Stimulated activated naive CD4-positive, alpha-beta T cell treated with Interleukin-2 at 50 U/mL for 16 hours (primary cell): ENCODE data around the gene GLS.
"Not testable (repeated sequence)": the region's sequence is repeated elsewhere in the genome, so short reads cannot be mapped to it uniquely, and the experiment has no call there.

Experiments used
- DNase-seq: peaks from one replicate; lab custom pipeline; 2025; lab: John Stamatoyannopoulos, UW

Gene GLS

GRCh38 chr2:190856985-190857384 lies 23.6 kb upstream of the GLS start:
- DNase-seq = no peak

GRCh38 chr2:190858817-190859216 lies 21.8 kb upstream of the GLS start:
- no peak for DNase-seq

GRCh38 chr2:190859347-190860297 lies 21.0 kb upstream of the GLS start:
- DNase-seq = no peak

- DNase-seq = no peak
Measured at GRCh38 chr2:190860985-190861680, 19.5 kb upstream of the GLS start.

DNA sequence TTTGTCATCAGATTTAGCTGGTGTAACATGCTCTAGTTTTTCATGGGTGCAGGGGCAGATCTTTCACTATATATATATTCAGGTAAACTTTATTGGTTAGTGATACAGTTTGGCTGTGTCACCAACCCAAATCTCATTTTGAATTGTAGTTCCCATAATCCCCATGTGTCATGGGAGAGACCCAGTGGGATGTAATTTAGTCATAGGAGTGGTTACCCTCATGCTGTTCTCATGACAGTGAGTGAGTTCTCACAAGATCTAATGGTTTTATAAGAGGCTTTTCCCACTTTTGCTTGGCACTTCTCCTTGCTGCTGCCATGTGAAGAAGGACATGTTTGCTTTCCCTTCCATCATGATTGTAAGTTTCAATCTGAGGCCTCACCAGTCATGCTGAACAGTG lies 18.5 kb upstream of the GLS start:
- DNase-seq = not testable (repeated sequence)

- DNase-seq = no peak
Measured at GRCh38 chr2:190862571-190862991, 18.0 kb upstream of the GLS start.

DNA sequence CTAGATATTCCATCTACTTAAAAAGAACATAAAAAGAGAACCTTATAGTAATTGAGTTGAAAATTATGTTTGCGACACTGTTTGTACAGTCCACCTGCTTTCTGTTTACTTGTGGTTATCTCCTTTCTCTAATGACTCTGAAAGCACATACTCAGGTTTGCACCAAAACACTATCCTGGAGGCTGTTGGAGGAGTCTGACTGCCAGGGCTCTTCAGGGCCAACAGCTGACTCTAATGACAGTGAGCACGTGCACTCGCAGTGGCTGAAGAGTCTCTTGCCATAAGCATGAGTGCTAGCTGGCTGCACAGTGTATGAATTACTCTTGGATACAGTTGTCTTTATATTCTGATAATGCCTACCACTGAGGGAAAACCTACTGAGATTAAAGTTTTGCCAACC lies 16.7 kb upstream of the GLS start:
- no peak for DNase-seq

DNA sequence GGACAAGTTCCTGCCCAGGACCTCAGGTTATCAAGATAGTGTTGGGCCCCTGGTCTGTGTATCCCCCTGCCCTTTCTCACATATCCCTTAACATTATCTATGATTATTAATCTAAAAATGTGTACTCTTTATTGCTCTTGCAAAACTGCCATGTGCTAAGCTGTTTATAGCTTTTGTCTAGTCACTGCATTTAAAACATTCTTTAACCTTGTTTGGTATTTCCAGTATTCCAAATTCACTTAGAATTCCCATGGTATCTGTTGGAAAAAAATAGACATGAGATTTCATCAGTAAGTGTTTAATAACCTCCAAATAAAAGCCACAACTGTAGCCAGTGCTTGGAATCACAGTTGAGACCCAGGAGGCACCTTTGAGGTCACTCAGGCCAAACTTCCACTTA lies 16.2 kb upstream of the GLS start:
- no peak for DNase-seq

GRCh38 chr2:190867212-190867611 lies 13.4 kb upstream of the GLS start:
- no peak for DNase-seq

GRCh38 chr2:190867832-190868231 lies 12.8 kb upstream of the GLS start:
- DNase-seq = no peak

GRCh38 chr2:190869721-190870120 lies 10.9 kb upstream of the GLS start:
- DNase-seq = no peak

DNA sequence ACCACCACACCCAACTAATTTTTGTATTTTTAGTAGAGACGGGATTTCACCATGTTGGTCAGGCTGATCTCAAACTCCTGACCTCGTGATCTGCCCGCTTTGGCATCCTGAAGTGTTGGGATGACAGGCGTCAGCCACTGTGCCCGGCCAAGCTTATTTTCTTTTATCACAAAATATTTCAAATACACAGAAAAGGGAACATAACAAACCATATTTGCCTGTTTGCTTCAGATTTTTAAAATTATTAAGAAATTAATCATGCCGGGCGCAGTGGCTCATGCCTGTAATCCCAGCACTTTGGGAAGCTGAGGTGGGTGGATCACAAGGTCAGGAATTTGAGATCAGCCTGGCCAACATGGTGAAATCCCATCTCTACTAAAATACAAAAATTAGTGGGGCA lies 7.2 kb upstream of the GLS start:
- DNase-seq = not testable (repeated sequence)

GRCh38 chr2:190875891-190876290 lies 4.7 kb upstream of the GLS start:
- DNase-seq = no peak

- DNase-seq = no peak
Measured at GRCh38 chr2:190876631-190877030, 4.0 kb upstream of the GLS start.

DNA sequence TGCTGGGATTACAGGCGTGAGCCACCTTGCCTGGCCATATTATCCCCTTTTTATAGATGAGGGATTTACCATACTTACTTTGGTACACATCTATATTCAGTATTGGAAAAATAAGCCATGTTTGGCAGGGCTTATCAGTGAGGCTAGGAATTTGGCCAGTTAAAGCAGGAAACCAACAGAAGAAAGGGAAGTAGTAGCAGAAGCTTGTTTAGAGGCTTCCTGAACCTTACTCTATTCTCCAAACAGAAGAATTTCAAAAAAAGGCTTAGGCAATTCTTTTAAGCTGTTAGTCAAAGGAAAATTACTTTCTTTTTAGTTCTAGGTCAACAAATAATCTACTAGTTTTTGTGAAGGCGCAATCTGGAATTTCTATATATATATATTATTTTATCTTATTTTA lies 3.2 kb upstream of the GLS start:
- DNase-seq = no peak

DNA sequence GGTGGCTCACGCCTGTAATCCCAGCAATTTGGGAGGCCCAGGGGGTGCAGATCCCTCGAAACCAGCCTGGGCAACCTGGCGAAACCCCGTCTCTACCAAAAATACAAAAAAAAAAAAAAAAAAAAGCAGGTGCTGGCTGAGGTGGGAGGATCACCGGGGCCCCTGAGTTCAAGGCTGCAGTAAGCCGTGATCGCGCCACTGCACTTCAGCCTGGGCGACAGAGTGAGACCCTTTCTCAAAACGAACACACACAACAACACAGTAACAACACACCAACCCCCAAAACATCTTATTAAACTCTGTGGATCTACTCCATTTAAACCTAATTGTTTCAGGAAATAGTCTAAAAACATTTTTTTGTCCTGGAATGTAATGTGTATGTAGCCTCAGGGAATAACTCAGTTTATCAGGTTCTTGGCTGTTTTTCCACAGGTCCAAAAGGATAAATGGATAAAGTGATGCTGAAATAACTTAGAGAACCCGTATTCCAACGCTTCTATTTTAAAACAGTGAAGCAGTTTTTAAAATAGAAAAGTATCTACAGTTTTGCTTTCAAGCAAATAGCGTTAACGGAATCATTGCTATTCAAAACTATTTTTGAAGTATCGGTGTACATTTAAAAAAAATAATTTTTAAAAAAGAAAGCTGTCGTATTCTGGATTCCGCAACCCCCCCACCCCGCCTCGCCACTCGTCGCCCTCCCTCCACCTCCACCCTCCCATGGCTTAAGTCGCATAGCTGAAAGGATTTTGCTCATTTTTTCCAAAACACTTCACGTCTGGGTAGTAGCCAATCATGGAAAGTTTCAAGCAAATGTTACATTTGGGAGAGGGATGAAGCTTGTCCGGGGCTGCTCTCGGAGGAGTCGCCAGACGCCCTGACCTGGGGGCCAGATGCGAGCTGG lies 895 bp upstream of the GLS start:
- peak; percentile 44 for DNase-seq

GRCh38 chr2:190881084-190881597 lies 520 bp downstream of the GLS start:
- DNase-seq = no peak

- DNase-seq = peak; percentile 79
Measured at GRCh38 chr2:190881598-190882410, 1.2 kb downstream of the GLS start.

DNA sequence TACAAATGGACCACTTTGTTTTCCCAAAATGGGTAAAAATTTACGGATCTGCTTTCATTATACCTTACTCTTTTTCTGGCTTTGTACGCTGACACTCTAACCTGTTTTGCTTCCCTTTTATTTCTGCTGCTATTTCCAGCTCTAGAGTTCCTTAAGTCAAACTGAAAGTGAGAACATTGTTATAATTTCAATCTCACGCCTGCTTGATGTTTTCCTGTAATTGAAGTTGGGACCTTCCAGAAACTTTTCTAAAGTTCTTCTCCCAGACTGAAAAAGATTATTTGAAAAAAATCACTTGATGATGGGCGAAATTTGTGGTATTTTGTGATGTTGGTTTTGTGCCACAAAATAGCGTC lies 1.8 kb downstream of the GLS start:
- DNase-seq = no peak

- DNase-seq = no peak
Measured at GRCh38 chr2:190882856-190883582, 2.4 kb downstream of the GLS start.

DNA sequence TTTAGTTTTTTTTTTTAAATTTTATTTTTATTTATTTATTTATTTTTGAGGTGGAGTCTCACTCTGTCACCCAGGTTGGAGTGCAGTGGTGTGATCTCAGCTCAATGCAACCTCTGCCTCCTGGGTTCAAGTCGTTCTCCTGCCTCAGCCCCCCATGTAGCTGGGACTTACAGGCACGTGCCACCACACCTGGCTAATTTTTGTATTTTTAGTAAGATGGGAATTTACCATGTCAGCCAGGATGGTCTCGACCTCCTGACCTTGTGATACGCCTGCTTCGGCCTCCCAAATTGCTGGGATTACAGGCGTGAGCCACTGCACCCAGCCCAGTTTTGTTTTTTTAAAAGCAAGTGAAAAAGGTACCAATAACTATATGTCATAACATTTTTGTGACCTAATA lies 5.2 kb downstream of the GLS start:
- DNase-seq = not testable (repeated sequence)
